ENCODE measurements around the gene CDC42EP4. TPM values are rescaled to one million over a fixed set of nuclear protein-coding genes. Genes with fewer than 3 reads are reported as not detected.

Gene CDC42EP4
- total RNA-seq, 1 donor from 2014 or later = 22.9 TPM

GRCh38 chr17:73261617-73261951, 50.2 kb downstream of the CDC42EP4 start, which contains the start of gene CPSF4L:
Gene CPSF4L, minus strand, starts transcription at chr17:73261880. Its CDS starts 62 bp downstream, at chr17:73261818.
- DNase-seq (ENCODE audit: low spot score) = no peak
- no peak within 1 kb of the TSS for H3K27ac Mint-ChIP-seq (ENCODE audit: unreplicated experiment)
- peaks cover 7% of the 10 kb centered on the region for H3K4me1 Mint-ChIP-seq (ENCODE audit: unreplicated experiment)
- TF ChIP-seq, protein P1, sequence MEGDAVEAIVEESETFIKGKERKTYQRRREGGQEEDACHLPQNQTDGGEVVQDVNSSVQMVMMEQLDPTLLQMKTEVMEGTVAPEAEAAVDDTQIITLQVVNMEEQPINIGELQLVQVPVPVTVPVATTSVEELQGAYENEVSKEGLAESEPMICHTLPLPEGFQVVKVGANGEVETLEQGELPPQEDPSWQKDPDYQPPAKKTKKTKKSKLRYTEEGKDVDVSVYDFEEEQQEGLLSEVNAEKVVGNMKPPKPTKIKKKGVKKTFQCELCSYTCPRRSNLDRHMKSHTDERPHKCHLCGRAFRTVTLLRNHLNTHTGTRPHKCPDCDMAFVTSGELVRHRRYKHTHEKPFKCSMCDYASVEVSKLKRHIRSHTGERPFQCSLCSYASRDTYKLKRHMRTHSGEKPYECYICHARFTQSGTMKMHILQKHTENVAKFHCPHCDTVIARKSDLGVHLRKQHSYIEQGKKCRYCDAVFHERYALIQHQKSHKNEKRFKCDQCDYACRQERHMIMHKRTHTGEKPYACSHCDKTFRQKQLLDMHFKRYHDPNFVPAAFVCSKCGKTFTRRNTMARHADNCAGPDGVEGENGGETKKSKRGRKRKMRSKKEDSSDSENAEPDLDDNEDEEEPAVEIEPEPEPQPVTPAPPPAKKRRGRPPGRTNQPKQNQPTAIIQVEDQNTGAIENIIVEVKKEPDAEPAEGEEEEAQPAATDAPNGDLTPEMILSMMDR (IDR thresholded peaks at IDR 0.05; ENCODE audit: unreplicated experiment) = no peak
- peaks cover 5% of the 10 kb centered on the region for H3K27me3 Mint-ChIP-seq (ENCODE audit: unreplicated experiment)
- H3K9me3 Mint-ChIP-seq (ENCODE audit: unreplicated experiment) = no peaks in the 10 kb centered on the region
- no peaks in the 10 kb centered on the region for H3K36me3 Mint-ChIP-seq (ENCODE audit: low read depth, unreplicated experiment)
- H3K4me3 Mint-ChIP-seq (ENCODE audit: unreplicated experiment) = no peak within 1 kb of the TSS

DNA sequence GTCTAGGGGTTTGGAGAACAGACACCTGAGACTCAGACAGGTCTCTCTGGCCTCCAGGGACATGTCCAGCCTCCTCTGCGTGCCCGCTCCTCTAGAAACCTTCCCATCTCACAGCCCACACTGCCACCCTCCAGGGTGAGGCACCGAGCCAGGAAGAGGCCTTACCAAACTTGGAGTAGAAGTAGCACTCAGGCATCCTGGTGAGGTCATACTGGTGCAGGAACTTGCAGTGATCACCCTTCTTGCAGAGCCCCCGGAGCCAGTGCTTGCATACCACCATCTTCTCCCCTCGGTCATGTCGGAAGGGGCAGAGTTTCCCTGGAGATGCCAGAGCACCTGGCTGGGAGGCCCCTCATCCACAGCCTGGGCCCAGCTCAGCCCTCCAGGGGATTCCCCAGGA, 54.3 kb downstream of the CDC42EP4 start:
- no peak for DNase-seq (ENCODE audit: low spot score)
- TF ChIP-seq, protein P1 (IDR thresholded peaks at IDR 0.05; ENCODE audit: unreplicated experiment) = no peak

GRCh38 chr17:73256220-73256619, 55.6 kb downstream of the CDC42EP4 start:
- no peak overlapping the region for H3K27ac Mint-ChIP-seq (ENCODE audit: unreplicated experiment)
- no peaks in the 10 kb centered on the region for H3K9me3 Mint-ChIP-seq (ENCODE audit: unreplicated experiment)
- TF ChIP-seq, protein P1 (IDR thresholded peaks at IDR 0.05; ENCODE audit: unreplicated experiment) = no peak
- no peaks in the 10 kb centered on the region for H3K4me1 Mint-ChIP-seq (ENCODE audit: unreplicated experiment)
- no peak for DNase-seq (ENCODE audit: low spot score)
- peaks cover 6% of the 10 kb centered on the region for H3K27me3 Mint-ChIP-seq (ENCODE audit: unreplicated experiment)
- no peak overlapping the region for H3K4me3 Mint-ChIP-seq (ENCODE audit: unreplicated experiment)
- H3K36me3 Mint-ChIP-seq (ENCODE audit: low read depth, unreplicated experiment) = no peaks in the 10 kb centered on the region

More for the DNA sequence above, 54.3 kb downstream of the CDC42EP4 start:
- no peaks in the 10 kb centered on the region for H3K36me3 Mint-ChIP-seq (ENCODE audit: low read depth, unreplicated experiment)
- H3K4me3 Mint-ChIP-seq (ENCODE audit: unreplicated experiment) = no peak overlapping the region
- no peak overlapping the region for H3K27ac Mint-ChIP-seq (ENCODE audit: unreplicated experiment)
- H3K4me1 Mint-ChIP-seq (ENCODE audit: unreplicated experiment) = peaks cover 5% of the 10 kb centered on the region
- no peaks in the 10 kb centered on the region for H3K9me3 Mint-ChIP-seq (ENCODE audit: unreplicated experiment)
- peaks cover 6% of the 10 kb centered on the region for H3K27me3 Mint-ChIP-seq (ENCODE audit: unreplicated experiment)

GRCh38 chr17:73255671-73256181, 56.1 kb downstream of the CDC42EP4 start:
- Mint-ChIP-seq H3K27ac (ENCODE audit: unreplicated experiment) (no peak overlapping the region), H3K36me3 (ENCODE audit: low read depth, unreplicated experiment) (no peaks in the 10 kb centered on the region), H3K4me1 (ENCODE audit: unreplicated experiment) (peaks cover 1% of the 10 kb centered on the region), H3K27me3 (ENCODE audit: unreplicated experiment) (peaks cover 6% of the 10 kb centered on the region), H3K4me3 (ENCODE audit: unreplicated experiment) (no peak overlapping the region), H3K9me3 (ENCODE audit: unreplicated experiment) (no peaks in the 10 kb centered on the region)
- DNase-seq (ENCODE audit: low spot score) = peak; percentile 66
- TF ChIP-seq, protein P1 (IDR thresholded peaks at IDR 0.05; ENCODE audit: unreplicated experiment) = peak; percentile 89

GRCh38 chr17:73251871-73252270, 59.9 kb downstream of the CDC42EP4 start:
- TF ChIP-seq, protein P1 (IDR thresholded peaks at IDR 0.05; ENCODE audit: unreplicated experiment) = no peak
- no peak overlapping the region for H3K4me3 Mint-ChIP-seq (ENCODE audit: unreplicated experiment)
- H3K4me1 Mint-ChIP-seq (ENCODE audit: unreplicated experiment) = peaks cover 5% of the 10 kb centered on the region
- H3K36me3 Mint-ChIP-seq (ENCODE audit: low read depth, unreplicated experiment) = peaks cover 8% of the 10 kb centered on the region
- no peaks in the 10 kb centered on the region for H3K9me3 Mint-ChIP-seq (ENCODE audit: unreplicated experiment)
- no peak overlapping the region for H3K27ac Mint-ChIP-seq (ENCODE audit: unreplicated experiment)
- no peak for DNase-seq (ENCODE audit: low spot score)
- peaks cover 4% of the 10 kb centered on the region for H3K27me3 Mint-ChIP-seq (ENCODE audit: unreplicated experiment)
